ENCODE results near the gene SPPL3.
"Not testable (repeated sequence)": the region's sequence is repeated elsewhere in the genome, so short reads cannot be mapped to it uniquely, and the experiment has no call there.

SPPL3 gene

GRCh38 chr12:120841525-120841924 is 62.6 kb downstream of the SPPL3 start:
- DNase-seq = no peak

- DNase-seq = no peak
Measured at GRCh38 chr12:120839503-120839902, 64.7 kb downstream of the SPPL3 start.

GRCh38 chr12:120838629-120839383 is 65.4 kb downstream of the SPPL3 start:
- not testable (repeated sequence) for DNase-seq

- DNase-seq = no peak
Measured at GRCh38 chr12:120836114-120836684, 68.0 kb downstream of the SPPL3 start.

GRCh38 chr12:120835657-120836056 is 68.5 kb downstream of the SPPL3 start:
- no peak for DNase-seq

- no peak for DNase-seq
Measured at GRCh38 chr12:120835304-120835612, 68.9 kb downstream of the SPPL3 start.

- DNase-seq = no peak
Measured at GRCh38 chr12:120834489-120835303, 69.5 kb downstream of the SPPL3 start.

GRCh38 chr12:120833849-120834248 is 70.3 kb downstream of the SPPL3 start:
- no peak for DNase-seq

GRCh38 chr12:120832737-120833136 is 71.4 kb downstream of the SPPL3 start:
- DNase-seq = no peak

GRCh38 chr12:120831648-120832267 is 72.4 kb downstream of the SPPL3 start:
- no peak for DNase-seq

GRCh38 chr12:120830966-120831365 is 73.2 kb downstream of the SPPL3 start:
- DNase-seq = no peak

GRCh38 chr12:120830052-120830940 is 73.9 kb downstream of the SPPL3 start:
- no peak for DNase-seq

- DNase-seq = no peak
Measured at GRCh38 chr12:120826335-120826734, 77.8 kb downstream of the SPPL3 start.

- no peak for DNase-seq
Measured at GRCh38 chr12:120825337-120825736, 78.8 kb downstream of the SPPL3 start.

- no peak for DNase-seq
Measured at GRCh38 chr12:120822832-120823503, 81.2 kb downstream of the SPPL3 start.

- DNase-seq = no peak
Measured at GRCh38 chr12:120821878-120822277, 82.3 kb downstream of the SPPL3 start.

GRCh38 chr12:120820884-120821510 is 83.2 kb downstream of the SPPL3 start:
- DNase-seq = no peak

GRCh38 chr12:120818416-120818815 is 85.7 kb downstream of the SPPL3 start:
- DNase-seq = no peak

- DNase-seq = no peak
Measured at GRCh38 chr12:120817559-120818330, 86.4 kb downstream of the SPPL3 start.

GRCh38 chr12:120816363-120816762 is 87.8 kb downstream of the SPPL3 start:
- no peak for DNase-seq

Measured in NCI-H446 (cell line).